ENCODE results near the gene RNF14. TPM values are rescaled to one million over a fixed set of nuclear protein-coding genes. Genes with fewer than 3 reads are reported as not detected.
"Not testable (repeated sequence)": the region's sequence is repeated elsewhere in the genome, so short reads cannot be mapped to it uniquely, and the experiment has no call there.

Gene RNF14
- total RNA-seq, 5 donors from 2014 or later (not counting 1 experiment from before 2014, with no cell fraction given) = 16.4 to 35.8 (median 28.2) TPM

GRCh38 chr5:142024771-142025304, 55.9 kb downstream of the RNF14 start:
- Histone ChIP-seq H3K36me3 (ENCODE audit: control insufficient read depth in 2 of 2, extremely low read depth in 1 of 2, insufficient read depth in 1 of 2, low read length in 1 of 2) (no peaks in the 10 kb centered on the region), H3K27me3 (replicated peaks in 1 of 2; ENCODE audit: control insufficient read depth in 2 of 2, extremely low read depth in 1 of 2, insufficient read depth in 2 of 2, low read length in 1 of 2) (peaks cover 0 to 3% of the 10 kb centered on the region in 2 experiments), H3K9me3 (no peaks in the 10 kb centered on the region), H3K27ac (ENCODE audit: low read length) (peak overlapping the region; percentile 84), H3K4me1 (ENCODE audit: control insufficient read depth in 1 of 2, extremely low read depth in 1 of 2, insufficient read depth in 2 of 2, low read length in 2 of 2) (peaks cover 3 to 5% of the 10 kb centered on the region in 2 experiments), H3K4me3 (ENCODE audit: control insufficient read depth in 1 of 2, extremely low read depth in 1 of 2, low read length in 1 of 2) (peak overlapping the region; percentile 44 to 54)
- H3K27me3 Mint-ChIP-seq = no peaks in the 10 kb centered on the region
- DNase-seq (peak; percentile 66 to 88 (median 80)), ATAC-seq (replicated peaks in 1 of 4) (peak; percentile 100)
- peaks cover 0 to 3% (median 3%) of the 10 kb centered on the region in 3 donors for H3K9me3 Mint-ChIP-seq
- ChIA-PET CTCF (interaction anchor here (0.9 to 2.2 kb wide), 8 partner anchors 10 to 403 kb away, joined by 3 to 14 read pairs (median 4); partner anchors contain the start of genes GNPDA1 (in 1 of the 2) and RNF14 (in 1 of the 2)), POLR2A (interaction anchor here (0.5 to 0.9 kb wide), 3 partner anchors 11 to 1912 kb away, joined by 3 to 5 read pairs (median 5); no protein-coding TSS in a partner anchor)
- no peaks in the 10 kb centered on the region for H3K36me3 Mint-ChIP-seq
- peaks cover 17 to 20% (median 18%) of the 10 kb centered on the region in 3 donors for H3K4me1 Mint-ChIP-seq
- under 1% methylated on average over 21 of the region's 26 CpGs for WGBS (ENCODE audit: insufficient coverage)
- H3K4me3 Mint-ChIP-seq = peak overlapping the region; percentile 82 to 84 (median 83)
- peak overlapping the region; percentile 98 for H3K27ac Mint-ChIP-seq

GRCh38 chr5:142025637-142026036, 56.7 kb downstream of the RNF14 start:
- Histone ChIP-seq H3K27me3 (replicated peaks in 1 of 2; ENCODE audit: control insufficient read depth in 2 of 2, extremely low read depth in 1 of 2, insufficient read depth in 2 of 2, low read length in 1 of 2) (peaks cover 0 to 3% of the 10 kb centered on the region in 2 experiments), H3K4me3 (ENCODE audit: control insufficient read depth in 1 of 2, extremely low read depth in 1 of 2, low read length in 1 of 2) (peak overlapping the region in 1 of 2 donors; percentile 44), H3K27ac (ENCODE audit: low read length) (peak overlapping the region; percentile 84), H3K36me3 (ENCODE audit: control insufficient read depth in 2 of 2, extremely low read depth in 1 of 2, insufficient read depth in 1 of 2, low read length in 1 of 2) (no peaks in the 10 kb centered on the region), H3K9me3 (no peaks in the 10 kb centered on the region), H3K4me1 (ENCODE audit: control insufficient read depth in 1 of 2, extremely low read depth in 1 of 2, insufficient read depth in 2 of 2, low read length in 2 of 2) (peaks cover 3 to 5% of the 10 kb centered on the region in 2 experiments)
- no peaks in the 10 kb centered on the region for H3K36me3 Mint-ChIP-seq
- H3K4me1 Mint-ChIP-seq = peaks cover 17 to 18% (median 18%) of the 10 kb centered on the region in 3 donors
- POLR2A ChIA-PET = interaction anchor here in 1 of 2 donors (0.7 kb wide), 2 partner anchors 85 to 848 kb away, joined by 3 read pairs; no protein-coding TSS in a partner anchor
- peak overlapping the region; percentile 82 to 84 (median 83) for H3K4me3 Mint-ChIP-seq
- H3K9me3 Mint-ChIP-seq = no peaks in the 10 kb centered on the region
- peak overlapping the region; percentile 98 for H3K27ac Mint-ChIP-seq
- DNase-seq (no peak), ATAC-seq (replicated peaks in 1 of 4) (no peak)
- WGBS (ENCODE audit: insufficient coverage) = no CpG with 5 or more reads among the region's 8 CpGs
- CTCF ChIA-PET = interaction anchor here in 1 of 2 donors (0.9 to 2.2 kb wide), 7 partner anchors 10 to 404 kb away, joined by 3 to 14 read pairs (median 5); partner anchors contain the start of genes GNPDA1 and RNF14
- no peaks in the 10 kb centered on the region for H3K27me3 Mint-ChIP-seq

- H3K9me3 Mint-ChIP-seq = no peaks in the 10 kb centered on the region
- no peaks in the 10 kb centered on the region for H3K9me3 ChIP-seq
- peaks cover 0 to 3% of the 10 kb centered on the region in 2 experiments for H3K27me3 ChIP-seq (replicated peaks in 1 of 2; ENCODE audit: control insufficient read depth in 2 of 2, extremely low read depth in 1 of 2, insufficient read depth in 2 of 2, low read length in 1 of 2)
- H3K27ac ChIP-seq (ENCODE audit: low read length) = no peak overlapping the region
- no peak overlapping the region for H3K4me3 Mint-ChIP-seq
- CTCF ChIA-PET = no interaction called here
- no peak for DNase-seq
- H3K36me3 ChIP-seq (ENCODE audit: control insufficient read depth in 2 of 2, extremely low read depth in 1 of 2, insufficient read depth in 1 of 2, low read length in 1 of 2) = no peaks in the 10 kb centered on the region
- peaks cover 7 to 8% of the 10 kb centered on the region in 2 experiments for H3K4me1 ChIP-seq (ENCODE audit: control insufficient read depth in 1 of 2, extremely low read depth in 1 of 2, insufficient read depth in 2 of 2, low read length in 2 of 2)
- H3K4me1 Mint-ChIP-seq = peaks cover 15 to 22% (median 17%) of the 10 kb centered on the region in 3 donors
- H3K4me3 ChIP-seq (ENCODE audit: control insufficient read depth in 1 of 2, extremely low read depth in 1 of 2, low read length in 1 of 2) = no peak overlapping the region
- H3K36me3 Mint-ChIP-seq = no peaks in the 10 kb centered on the region
- WGBS (ENCODE audit: insufficient coverage) = 90% methylated on average over 1 of the region's 2 CpGs
- POLR2A ChIA-PET = no interaction called here
- ATAC-seq (replicated peaks in 1 of 4) = no peak
- no peak overlapping the region for H3K27ac Mint-ChIP-seq
- H3K27me3 Mint-ChIP-seq = peaks cover 0 to 3% of the 10 kb centered on the region in 2 donors
These were observed 63.2 kb downstream of the RNF14 start for GRCh38 chr5:142032150-142032549.

GRCh38 chr5:142032747-142033631, 64.1 kb downstream of the RNF14 start:
- no peaks in the 10 kb centered on the region for H3K9me3 Mint-ChIP-seq
- Histone ChIP-seq H3K27me3 (replicated peaks in 1 of 2; ENCODE audit: control insufficient read depth in 2 of 2, extremely low read depth in 1 of 2, insufficient read depth in 2 of 2, low read length in 1 of 2) (peaks cover 0 to 3% of the 10 kb centered on the region in 2 experiments), H3K36me3 (ENCODE audit: control insufficient read depth in 2 of 2, extremely low read depth in 1 of 2, insufficient read depth in 1 of 2, low read length in 1 of 2) (no peaks in the 10 kb centered on the region), H3K4me3 (ENCODE audit: control insufficient read depth in 1 of 2, extremely low read depth in 1 of 2, low read length in 1 of 2) (no peak overlapping the region), H3K27ac (ENCODE audit: low read length) (no peak overlapping the region), H3K9me3 (no peaks in the 10 kb centered on the region), H3K4me1 (ENCODE audit: control insufficient read depth in 1 of 2, extremely low read depth in 1 of 2, insufficient read depth in 2 of 2, low read length in 2 of 2) (peaks cover 7 to 8% of the 10 kb centered on the region in 2 experiments)
- CTCF ChIA-PET = interaction anchor here in 1 of 2 donors (0.8 kb wide), 1 partner anchor 114 kb away, joined by 3 read pairs; no protein-coding TSS in a partner anchor
- POLR2A ChIA-PET = interaction anchor here in 1 of 2 donors (1.1 kb wide), 1 partner anchor 77 kb away, joined by 7 read pairs; no protein-coding TSS in a partner anchor
- peak overlapping the region; percentile 62 to 72 for H3K27ac Mint-ChIP-seq
- peaks cover 0 to 3% of the 10 kb centered on the region in 2 donors for H3K27me3 Mint-ChIP-seq
- H3K36me3 Mint-ChIP-seq = no peaks in the 10 kb centered on the region
- peaks cover 15 to 22% (median 17%) of the 10 kb centered on the region in 3 donors for H3K4me1 Mint-ChIP-seq
- DNase-seq (no peak), ATAC-seq (replicated peaks in 1 of 4) (no peak)
- 86% methylated on average over 13 of the region's 19 CpGs for WGBS (ENCODE audit: insufficient coverage)
- no peak overlapping the region for H3K4me3 Mint-ChIP-seq

GRCh38 chr5:142033632-142034567, 65.0 kb downstream of the RNF14 start:
- not testable (repeated sequence) for H3K27me3 ChIP-seq (replicated peaks in 1 of 2; ENCODE audit: control insufficient read depth in 2 of 2, extremely low read depth in 1 of 2, insufficient read depth in 2 of 2, low read length in 1 of 2); H3K36me3 Mint-ChIP-seq; H3K9me3 ChIP-seq; H3K27me3 Mint-ChIP-seq; H3K4me3 Mint-ChIP-seq; H3K36me3 ChIP-seq (ENCODE audit: control insufficient read depth in 2 of 2, extremely low read depth in 1 of 2, insufficient read depth in 1 of 2, low read length in 1 of 2); H3K4me1 ChIP-seq (ENCODE audit: control insufficient read depth in 1 of 2, extremely low read depth in 1 of 2, insufficient read depth in 2 of 2, low read length in 2 of 2); H3K27ac ChIP-seq (ENCODE audit: low read length); H3K9me3 Mint-ChIP-seq; H3K4me3 ChIP-seq (ENCODE audit: control insufficient read depth in 1 of 2, extremely low read depth in 1 of 2, low read length in 1 of 2)
- peak in 1 of 4 experiments; percentile 32 for ATAC-seq (replicated peaks in 1 of 4)
- ChIA-PET POLR2A (interaction anchor here in 1 of 2 donors (0.6 to 1.1 kb wide), 2 partner anchors 71 to 76 kb away, joined by 5 to 7 read pairs; no protein-coding TSS in a partner anchor), CTCF (interaction anchor here (0.8 to 1.1 kb wide), 3 partner anchors 20 to 113 kb away, joined by 3 to 5 read pairs (median 3); no protein-coding TSS in a partner anchor)
- Mint-ChIP-seq H3K27ac (peak overlapping the region; percentile 62 to 72), H3K4me1 (peaks cover 15 to 22% (median 17%) of the 10 kb centered on the region in 3 donors)
- 79% methylated on average over 5 of the region's 15 CpGs for WGBS (ENCODE audit: insufficient coverage)
- DNase-seq = peak in 1 of 35 experiments; percentile 28
